Peyer's patch (tissue), 4 donors: Measurements from ENCODE around the gene CACNA1G.

Source experiments
- CTCF ChIP-seq, 6 experiments: fragments of 450-650 bp in 4 of 6; fragments of 200-600 bp in 2 of 6; sonication (generic) in 1 of 6; IDR thresholded peaks; one replicate each; pipeline ENCODE4 v1.5.1; 2017 to 2019; ENCODE audit warnings: antibody characterized with exemption in 6 of 6, mild to moderate bottlenecking in 3 of 6, moderate library complexity in 1 of 6
- POLR2A ChIP-seq, 2 donors: fragments of 450-650 bp; IDR thresholded peaks; one replicate each; pipeline ENCODE4 v1.5.1; 2017; ENCODE audit warnings: antibody characterized with exemption in 2 of 2, mild to moderate bottlenecking in 2 of 2, moderate library complexity in 2 of 2

- TF ChIP-seq CTCF (IDR thresholded peaks at IDR 0.05) (no peak), POLR2A (IDR thresholded peaks at IDR 0.05) (no peak)
These were observed 24.2 kb downstream of the CACNA1G start for GRCh38 chr17:50584749-50585148.
